GM12878 (cell line): ENCODE results near the gene HK1. TPM values are rescaled to one million over a fixed set of nuclear protein-coding genes. Genes with fewer than 3 reads are reported as not detected.

Experiments used
- ATAC-seq: fragments of 200-7000 bp; cut with Tn5 transposase; 3 replicates; pipeline ENCODE4 v1.9.1; 2020; ENCODE audit warnings: mild to moderate bottlenecking, moderate library complexity
- BruUV-seq: library from RNA; stranded (reverse); fragments of 400-500 nt; replicated peaks from 2 replicates; lab custom pipeline; 2021; lab: Mats Ljungman, UMichigan
- CTCF ChIA-PET: fragments of 300-600 bp; sonication (Branson Sonifier 250); formaldehyde crosslinking; extraction: SDS; loops from one replicate; lab custom pipeline; 2021; ENCODE audit warnings: inconsistent platforms; lab: Yijun Ruan, JAX
- POLR2A ChIA-PET: fragments of 350-600 bp; formaldehyde crosslinking; extraction: SDS; loops from one replicate; lab custom pipeline; 2021; ENCODE audit warnings: inconsistent platforms; lab: Charles Lee
- RAD21 ChIA-PET: fragments of 300-600 bp; sonication (Branson Sonifier 250); formaldehyde crosslinking; loops from one replicate; lab custom pipeline; 2023; ENCODE audit warnings: antibody characterized with exemption; ENCODE audit not compliant: unreplicated experiment; lab: Charles Lee
- SMC1A ChIA-PET: fragments of 300-600 bp; sonication (Branson Sonifier 250); formaldehyde crosslinking; loops from one replicate; lab custom pipeline; 2023; ENCODE audit not compliant: unreplicated experiment, uncharacterized antibody; lab: Charles Lee
- DNase-seq: peaks from one replicate; pipeline ENCODE4 v3.0.0-alpha.2; 2011; ENCODE audit warnings: low read depth, low spot score
- FAIRE-seq: peaks from 3 replicates; lab custom pipeline; 2011; peaks lifted over from hg19 to GRCh38; lab: Jason Lieb, UNC
- H2AFZ ChIP-seq: 2 replicates; pipeline ENCODE4 v1.6.0; 2011; ENCODE audit warnings: low read depth, low read length, control low read depth; ENCODE audit not compliant: control insufficient read depth
- H3K27ac ChIP-seq: 2 replicates; pipeline ENCODE4 v1.5.1; 2011; ENCODE audit warnings: control low read depth; ENCODE audit not compliant: control insufficient read depth, insufficient read depth
- H3K27me3 ChIP-seq, 2 experiments: replicated peaks in 1 of 2; 2 replicates each; pipeline versions ENCODE4 v1.6.0 to v1.6.1; 2011; ENCODE audit warnings: low read length in 1 of 2; ENCODE audit not compliant: control insufficient read depth in 2 of 2, insufficient read depth in 2 of 2
- H3K36me3 ChIP-seq, 2 experiments: 2 replicates each; pipeline ENCODE4 v1.5.1; 2011; ENCODE audit warnings: low read length in 1 of 2; ENCODE audit not compliant: control insufficient read depth in 2 of 2, insufficient read depth in 2 of 2
- H3K4me1 ChIP-seq: 2 replicates; pipeline ENCODE4 v1.6.1; 2011; ENCODE audit warnings: mild to moderate bottlenecking, low read length, moderate library complexity, mixed read lengths; ENCODE audit not compliant: control insufficient read depth, insufficient read depth
- H3K4me2 ChIP-seq: 2 replicates; pipeline ENCODE4 v1.6.0; 2011; ENCODE audit warnings: control low read depth; ENCODE audit not compliant: control insufficient read depth, insufficient read depth
- H3K4me3 ChIP-seq: fragments of 200-600 bp; sonication (generic); 2 replicates; pipeline ENCODE4 v1.5.1; 2016
- H3K79me2 ChIP-seq: 2 replicates; pipeline ENCODE4 v1.6.0; 2011; ENCODE audit warnings: low read length; ENCODE audit not compliant: control insufficient read depth, insufficient read depth
- H3K9ac ChIP-seq: 2 replicates; pipeline ENCODE4 v1.8.0; 2011; ENCODE audit warnings: low read length, control low read depth, mixed read lengths; ENCODE audit not compliant: control insufficient read depth, insufficient read depth
- H3K9me3 ChIP-seq: replicated peaks from 3 replicates; pipeline ENCODE4 v1.5.1; 2011; ENCODE audit warnings: mild to moderate bottlenecking, low read length; ENCODE audit not compliant: control insufficient read depth, insufficient read depth
- H4K20me1 ChIP-seq: 2 replicates; pipeline ENCODE4 v1.6.0; 2011; ENCODE audit not compliant: control insufficient read depth, insufficient read depth
- ATF3 ChIP-seq: IDR thresholded peaks from 2 replicates; pipeline ENCODE4 v1.6.1; 2011; ENCODE audit warnings: low read depth, mild to moderate bottlenecking, low read length, moderate library complexity, borderline replicate concordance; ENCODE audit errors: extremely low read depth
- EED ChIP-seq: sonication (generic); IDR thresholded peaks from 2 replicates; pipeline ENCODE4 v1.6.1; 2016; ENCODE audit warnings: antibody characterized with exemption, low read depth
- FOXM1 ChIP-seq: IDR thresholded peaks from 2 replicates; pipeline ENCODE4 v1.6.1; 2012; ENCODE audit warnings: low read depth, mild to moderate bottlenecking, inconsistent platforms, low read length, moderate library complexity
- KLF5 ChIP-seq: fragments of 450-650 bp; IDR thresholded peaks from 2 replicates; pipeline ENCODE4 v1.6.1; 2014; ENCODE audit warnings: mild to moderate bottlenecking; ENCODE audit not compliant: partially characterized antibody
- MAX ChIP-seq: IDR thresholded peaks from 2 replicates; pipeline ENCODE4 v1.6.1; 2012; ENCODE audit warnings: low read depth, low read length, improper control_type of control experiment
- NFIC ChIP-seq: IDR thresholded peaks from 2 replicates; pipeline ENCODE4 v1.6.1; 2012; ENCODE audit warnings: low read depth, mild to moderate bottlenecking, inconsistent platforms, low read length, moderate library complexity
- NR2F1 ChIP-seq: fragments of 450-650 bp; conservative IDR thresholded peaks from 2 replicates; pipeline ENCODE4 v1.6.1; 2017; ENCODE audit warnings: mild to moderate bottlenecking
- RBBP5 ChIP-seq: fragments of 200-600 bp; sonication (generic); conservative IDR thresholded peaks from 2 replicates; pipeline ENCODE4 v1.6.1; 2016
- RUNX3 ChIP-seq: IDR thresholded peaks from 2 replicates; pipeline ENCODE4 v1.6.1; 2012; ENCODE audit warnings: low read length, inconsistent platforms
- SIN3A ChIP-seq: IDR thresholded peaks from 2 replicates; pipeline ENCODE4 v1.6.1; 2012; ENCODE audit warnings: low read depth, low read length, improper control_type of control experiment
- SMAD5 ChIP-seq: IDR thresholded peaks from 2 replicates; pipeline ENCODE4 v1.6.1; 2016; ENCODE audit warnings: antibody characterized with exemption, low read depth
- SP1 ChIP-seq: IDR thresholded peaks from one replicate; pipeline ENCODE4 v1.6.1; 2011; ENCODE audit warnings: low read depth, low read length
- STAT3 ChIP-seq: IDR thresholded peaks from 2 replicates; pipeline ENCODE4 v1.6.1; 2011; ENCODE audit warnings: low read depth, low read length, improper control_type of control experiment
- YBX1 ChIP-seq: fragments of 450-650 bp; IDR thresholded peaks from 2 replicates; pipeline ENCODE4 v1.6.1; 2016; ENCODE audit warnings: antibody characterized with exemption
- ZBTB4 ChIP-seq: fragments of 450-650 bp; formaldehyde crosslinking; IDR thresholded peaks from 2 replicates; pipeline ENCODE4 v1.4.0; 2022; ENCODE audit warnings: mild to moderate bottlenecking, moderate library complexity
- WGBS: methylation state at CpG from one replicate; pipeline ENCODE4 v1.1.6; 2016; ENCODE audit warnings: low lambda C conversion rate; ENCODE audit not compliant: insufficient replicate concordance, insufficient coverage; ENCODE audit errors: missing lambda C conversion rate; 5-methylcytosine and 5-hydroxymethylcytosine counted together
- in situ Hi-C: fragments of 300-500 bp; cut with MboI; formaldehyde crosslinking; loops from 9 replicates; pipeline ENCODE4 v1.14.3; 2018; ENCODE audit warnings: mixed read lengths
- intact Hi-C: fragments of 100-400 bp; cut with micrococcal nuclease; formaldehyde crosslinking; loops from one replicate; pipeline ENCODE4 v1.14.2; 2022; ENCODE audit not compliant: unreplicated experiment
- polyA plus RNA-seq, 11 experiments: library from polyadenylated mRNA; depleted of rRNA in 4 of 11; unstranded in 6 of 11; stranded (reverse) in 5 of 11; fragments of >200 nt; fragmentation: Nextera tagmentation in 4 of 11; fragmentation: Illumina TruSeq in 1 of 11; extraction: Ambion mirVana in 4 of 11; extraction: Trizol in 1 of 11; gene quantifications; 1 replicate in 1 of 11; 2 replicates in 10 of 11; pipeline versions ENCODE4 v1.2.1 to v1.2.3, GENCODE V29; 2011 to 2016; ENCODE audit warnings: inconsistent platforms in 2 of 11, missing spikeins in 2 of 11, low read depth in 1 of 11
- total RNA-seq, 4 experiments: library from RNA; depleted of rRNA in 3 of 4; stranded (reverse); fragments of >200 nt in 3 of 4; fragmentation: Illumina TruSeq in 1 of 4; extraction: Trizol in 1 of 4; gene quantifications; 2 replicates each; pipeline versions ENCODE4 v1.2.1 to v1.2.3, GENCODE V29; 2013 to 2021
- TF ChIP-seq, protein P1 (sequence below): IDR thresholded peaks from 2 replicates; pipeline ENCODE4 v1.6.1; 2012; ENCODE audit warnings: low read depth, low read length, improper control_type of control experiment
- TF ChIP-seq, protein P2 (sequence below): IDR thresholded peaks from 2 replicates; pipeline ENCODE4 v1.6.1; 2012; ENCODE audit warnings: mild to moderate bottlenecking, low read depth, low read length

Gene HK1
- total and polyA plus RNA-seq, 10 of the 15 experiments (the other 5 are each of a cell fraction or from before 2014, with no cell fraction given): 3.4 to 77.3 (median 46.6) TPM

DNA sequence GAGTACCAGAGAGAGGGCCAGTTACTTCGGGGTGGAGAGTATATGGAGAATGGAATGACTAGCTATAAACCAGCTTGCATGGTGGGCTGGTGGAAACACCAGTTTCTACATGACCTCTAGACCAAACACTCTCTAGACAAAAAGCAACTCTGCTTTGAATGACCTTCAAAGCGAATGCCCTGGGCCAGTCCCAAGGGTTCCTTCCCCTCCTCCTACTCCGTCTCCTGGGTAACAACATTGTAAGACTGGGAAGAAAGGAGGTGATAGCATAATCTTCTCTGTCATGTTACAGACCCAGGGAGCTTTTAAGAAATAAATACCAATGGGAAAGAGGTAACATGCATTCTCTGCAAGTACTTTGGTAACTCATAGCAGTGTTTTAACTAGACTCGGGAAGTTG, 7.4 kb downstream of the HK1 start (continued):
- TF ChIP-seq, protein P1, sequence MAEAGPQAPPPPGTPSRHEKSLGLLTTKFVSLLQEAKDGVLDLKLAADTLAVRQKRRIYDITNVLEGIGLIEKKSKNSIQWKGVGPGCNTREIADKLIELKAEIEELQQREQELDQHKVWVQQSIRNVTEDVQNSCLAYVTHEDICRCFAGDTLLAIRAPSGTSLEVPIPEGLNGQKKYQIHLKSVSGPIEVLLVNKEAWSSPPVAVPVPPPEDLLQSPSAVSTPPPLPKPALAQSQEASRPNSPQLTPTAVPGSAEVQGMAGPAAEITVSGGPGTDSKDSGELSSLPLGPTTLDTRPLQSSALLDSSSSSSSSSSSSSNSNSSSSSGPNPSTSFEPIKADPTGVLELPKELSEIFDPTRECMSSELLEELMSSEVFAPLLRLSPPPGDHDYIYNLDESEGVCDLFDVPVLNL: no peak
- TF ChIP-seq ATF3: no peak
- TF ChIP-seq, all 136 proteins: peak for 0

- H4K20me1 ChIP-seq: no peaks in the 10 kb centered on the region
- no peak overlapping the region for H3K27ac ChIP-seq
- no peaks in the 10 kb centered on the region; a peak in 1 of 4 replicates for H3K27me3 ChIP-seq
- ChIA-PET CTCF (interaction anchor here (0.6 kb wide), 1 partner anchor 51 kb away, joined by 3 read pairs; no protein-coding TSS in a partner anchor), SMC1A (interaction anchor here (0.8 kb wide), 1 partner anchor 10 kb away, joined by 3 read pairs; no protein-coding TSS in a partner anchor), POLR2A (no interaction called here), RAD21 (no interaction called here)
- H3K4me3 ChIP-seq: no peak overlapping the region
- H3K9ac ChIP-seq: no peak overlapping the region
- H3K4me2 ChIP-seq: no peak overlapping the region
- WGBS: 63% methylated on average over 4 of the region's 4 CpGs
- intact Hi-C loops (no loop called here), in situ Hi-C loops (no loop called here)
- no peaks in the 10 kb centered on the region for H3K79me2 ChIP-seq
- no peaks in the 10 kb centered on the region for H3K4me1 ChIP-seq
- H3K36me3 ChIP-seq: no peaks in the 10 kb centered on the region
- BruUV-seq: no TSS peak
- no peaks in the 10 kb centered on the region for H3K9me3 ChIP-seq
- DNase-seq: no peak
- no peak for FAIRE-seq
- H2AFZ ChIP-seq: no peak overlapping the region
- no peak for ATAC-seq
- TF ChIP-seq MAX (no peak), RBBP5 (no peak), SP1 (no peak), KLF5 (no peak), ZBTB4 (CRISPR knock-in tag) (no peak), SMAD5 (no peak), FOXM1 (no peak), RUNX3 (no peak), STAT3 (no peak), YBX1 (no peak), EED (no peak), NR2F1 (no peak), NFIC (no peak), SIN3A (no peak)
- TF ChIP-seq, protein P2, sequence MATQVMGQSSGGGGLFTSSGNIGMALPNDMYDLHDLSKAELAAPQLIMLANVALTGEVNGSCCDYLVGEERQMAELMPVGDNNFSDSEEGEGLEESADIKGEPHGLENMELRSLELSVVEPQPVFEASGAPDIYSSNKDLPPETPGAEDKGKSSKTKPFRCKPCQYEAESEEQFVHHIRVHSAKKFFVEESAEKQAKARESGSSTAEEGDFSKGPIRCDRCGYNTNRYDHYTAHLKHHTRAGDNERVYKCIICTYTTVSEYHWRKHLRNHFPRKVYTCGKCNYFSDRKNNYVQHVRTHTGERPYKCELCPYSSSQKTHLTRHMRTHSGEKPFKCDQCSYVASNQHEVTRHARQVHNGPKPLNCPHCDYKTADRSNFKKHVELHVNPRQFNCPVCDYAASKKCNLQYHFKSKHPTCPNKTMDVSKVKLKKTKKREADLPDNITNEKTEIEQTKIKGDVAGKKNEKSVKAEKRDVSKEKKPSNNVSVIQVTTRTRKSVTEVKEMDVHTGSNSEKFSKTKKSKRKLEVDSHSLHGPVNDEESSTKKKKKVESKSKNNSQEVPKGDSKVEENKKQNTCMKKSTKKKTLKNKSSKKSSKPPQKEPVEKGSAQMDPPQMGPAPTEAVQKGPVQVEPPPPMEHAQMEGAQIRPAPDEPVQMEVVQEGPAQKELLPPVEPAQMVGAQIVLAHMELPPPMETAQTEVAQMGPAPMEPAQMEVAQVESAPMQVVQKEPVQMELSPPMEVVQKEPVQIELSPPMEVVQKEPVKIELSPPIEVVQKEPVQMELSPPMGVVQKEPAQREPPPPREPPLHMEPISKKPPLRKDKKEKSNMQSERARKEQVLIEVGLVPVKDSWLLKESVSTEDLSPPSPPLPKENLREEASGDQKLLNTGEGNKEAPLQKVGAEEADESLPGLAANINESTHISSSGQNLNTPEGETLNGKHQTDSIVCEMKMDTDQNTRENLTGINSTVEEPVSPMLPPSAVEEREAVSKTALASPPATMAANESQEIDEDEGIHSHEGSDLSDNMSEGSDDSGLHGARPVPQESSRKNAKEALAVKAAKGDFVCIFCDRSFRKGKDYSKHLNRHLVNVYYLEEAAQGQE: no peak
Observed at GRCh38 chr10:69287181-69287580, 8.9 kb downstream of the HK1 start.
